Activated CD8-positive, alpha-beta memory T cell treated with anti-CD3 and anti-CD28 coated beads for 1 hour (primary cell): ENCODE measurements around the gene RHOT1.

ENCODE experiments used
- DNase-seq, 2 donors: peaks; one replicate each; pipeline ENCODE4 v3.0.0-alpha.2; 2020; ENCODE audit warnings: low read depth in 1 of 2; ENCODE audit errors: extremely low read depth in 1 of 2

RHOT1 gene

DNA sequence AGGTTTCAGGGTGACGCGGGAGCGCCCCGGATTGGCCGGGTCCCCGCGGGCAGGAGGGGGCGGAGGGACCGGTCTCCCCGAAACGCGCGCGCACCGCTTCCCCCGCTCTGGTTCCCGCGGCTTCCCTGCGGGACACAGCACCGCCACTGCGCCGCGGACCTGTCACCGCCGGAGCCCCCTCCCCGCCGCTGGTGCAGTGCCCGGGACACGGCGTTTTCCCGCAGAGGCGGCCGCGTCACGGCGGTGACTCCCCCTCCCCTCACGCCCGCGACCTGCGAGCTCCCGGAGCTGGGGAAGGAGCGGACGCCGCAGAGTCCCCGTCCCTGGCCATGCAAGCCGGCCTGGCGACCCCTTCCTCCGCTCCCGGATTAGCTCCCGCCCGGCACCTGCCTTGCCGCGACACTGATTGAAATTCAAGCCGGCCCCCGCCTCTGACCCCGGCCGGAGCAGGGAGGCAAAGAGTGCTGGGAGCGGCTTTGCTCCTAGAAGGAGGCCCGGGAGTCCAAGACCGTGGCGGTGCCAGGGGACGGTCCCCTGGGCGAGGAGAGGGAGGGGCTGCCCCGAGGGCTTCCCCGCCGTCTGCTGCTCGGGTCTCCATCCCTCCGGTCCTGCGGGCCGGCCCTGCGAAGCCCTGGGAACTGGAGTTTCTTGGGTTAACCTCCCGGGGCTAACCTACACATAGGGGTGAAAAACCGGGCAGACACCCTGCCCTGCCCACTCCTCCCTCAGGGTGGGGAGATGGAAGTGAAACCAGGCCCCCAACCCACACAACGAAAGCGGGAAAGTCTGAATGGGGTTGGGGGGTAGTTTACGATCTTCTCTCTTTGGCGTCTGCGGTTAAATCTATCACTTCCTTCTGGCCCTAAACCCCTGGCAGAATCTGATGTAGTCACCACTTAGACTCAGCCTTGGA is 124.3 kb downstream of the RHOT1 start:
- no peak for DNase-seq

DNA sequence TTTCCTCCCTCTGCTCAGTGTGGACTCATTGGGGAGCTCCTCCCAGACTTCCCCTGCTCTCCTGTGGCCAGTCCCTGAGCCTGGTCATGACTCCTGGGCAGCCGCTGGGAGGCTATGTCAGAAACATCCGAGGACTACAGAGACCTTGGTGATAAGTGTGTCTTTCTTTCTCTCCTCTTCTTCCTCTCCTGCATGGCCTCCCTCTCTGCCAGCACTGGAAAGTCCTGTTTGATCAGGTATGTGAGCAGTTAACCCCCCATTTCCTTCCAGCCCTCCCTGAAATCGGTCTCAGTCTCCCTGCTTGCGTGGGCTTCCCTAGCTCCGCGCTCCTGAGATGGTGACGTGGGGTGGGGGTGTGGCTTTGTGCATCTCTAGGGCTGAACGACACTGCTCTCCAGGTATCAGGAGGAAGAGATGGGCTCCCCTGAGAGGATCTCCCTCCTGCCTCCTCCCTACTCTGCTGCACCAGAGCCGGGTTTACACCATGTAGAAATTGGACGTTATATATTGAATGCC is 125.4 kb downstream of the RHOT1 start:
- no peak for DNase-seq

DNA sequence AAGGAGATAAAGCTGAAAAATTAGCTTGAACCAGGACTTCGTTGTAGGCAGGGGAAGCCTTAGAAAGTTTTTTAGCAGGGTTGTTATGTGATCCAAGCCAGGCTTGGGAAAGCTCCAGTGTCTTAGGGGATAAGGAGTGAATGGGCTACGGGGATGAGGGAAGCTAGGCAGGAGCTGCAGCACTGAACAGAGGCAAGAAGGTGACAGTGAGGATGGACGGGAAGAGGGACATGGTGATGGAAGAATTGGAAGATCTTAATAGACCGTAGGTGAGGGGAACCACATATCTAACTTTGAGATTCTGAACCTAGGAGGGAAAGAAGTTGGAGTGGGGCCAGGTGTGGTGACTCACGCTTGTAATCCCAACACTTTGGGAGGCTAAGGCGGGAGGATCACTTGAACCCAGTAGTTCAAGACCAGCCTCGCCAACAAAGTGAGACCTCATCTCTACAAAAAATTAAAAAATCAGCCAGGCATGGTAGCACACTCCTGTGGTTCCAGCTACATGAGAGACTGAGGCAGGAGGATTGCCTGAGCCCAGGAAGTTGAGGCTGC is 126.5 kb downstream of the RHOT1 start:
- no peak for DNase-seq

GRCh38 chr17:32269377-32269776 is 127.1 kb downstream of the RHOT1 start:
- DNase-seq, result no peak

- no peak for DNase-seq
These were observed 129.5 kb downstream of the RHOT1 start for GRCh38 chr17:32271844-32272243.

GRCh38 chr17:32274101-32274500 is 131.8 kb downstream of the RHOT1 start:
- no peak for DNase-seq

GRCh38 chr17:32274643-32275042 is 132.3 kb downstream of the RHOT1 start:
- DNase-seq, result no peak
